Chondrocyte (in vitro differentiated cells): Measurements from ENCODE around the gene VPS13D. TPM values are rescaled to one million over a fixed set of nuclear protein-coding genes. Genes with fewer than 3 reads are reported as not detected.
"Not testable (repeated sequence)": the region's sequence is repeated elsewhere in the genome, so short reads cannot be mapped to it uniquely, and the experiment has no call there.

Source experiments
- DNase-seq: peaks from one replicate; pipeline ENCODE4 v3.0.0; 2021; ENCODE audit warnings: mixed read lengths, low spot score
- H3K27ac Mint-ChIP-seq: one replicate; pipeline ENCODE4 v1.8.0; 2021; ENCODE audit warnings: mild to moderate bottlenecking, moderate library complexity, mixed read lengths; ENCODE audit not compliant: unreplicated experiment
- H3K27me3 Mint-ChIP-seq: 2 replicates; pipeline ENCODE4 v1.8.0; 2021; ENCODE audit warnings: low read depth, mixed read lengths
- H3K36me3 Mint-ChIP-seq: 2 replicates; pipeline ENCODE4 v1.8.0; 2021; ENCODE audit warnings: low read depth, mixed read lengths
- H3K4me1 Mint-ChIP-seq: 2 replicates; pipeline ENCODE4 v1.8.0; 2021; ENCODE audit warnings: low read depth, mild to moderate bottlenecking, mixed read lengths
- H3K4me3 Mint-ChIP-seq: one replicate; pipeline ENCODE4 v1.8.0; 2021; ENCODE audit warnings: mild to moderate bottlenecking, moderate library complexity, mixed read lengths; ENCODE audit not compliant: unreplicated experiment
- H3K9me3 Mint-ChIP-seq: 2 replicates; pipeline ENCODE4 v1.8.0; 2021; ENCODE audit warnings: low read depth, mixed read lengths
- total RNA-seq: library from RNA; stranded (reverse); gene quantifications from 3 replicates; pipeline ENCODE4 v1.2.1, GENCODE V29; 2021
- TF ChIP-seq, protein P1 (sequence below): fragments of 200-600 bp; sonication (generic); IDR thresholded peaks from 2 replicates; pipeline ENCODE4 v1.5.0; 2021; ENCODE audit warnings: antibody characterized with exemption, mild to moderate bottlenecking, moderate library complexity

Gene VPS13D
- total RNA-seq, 1 donor from 2014 or later, result 40.0 TPM

DNA sequence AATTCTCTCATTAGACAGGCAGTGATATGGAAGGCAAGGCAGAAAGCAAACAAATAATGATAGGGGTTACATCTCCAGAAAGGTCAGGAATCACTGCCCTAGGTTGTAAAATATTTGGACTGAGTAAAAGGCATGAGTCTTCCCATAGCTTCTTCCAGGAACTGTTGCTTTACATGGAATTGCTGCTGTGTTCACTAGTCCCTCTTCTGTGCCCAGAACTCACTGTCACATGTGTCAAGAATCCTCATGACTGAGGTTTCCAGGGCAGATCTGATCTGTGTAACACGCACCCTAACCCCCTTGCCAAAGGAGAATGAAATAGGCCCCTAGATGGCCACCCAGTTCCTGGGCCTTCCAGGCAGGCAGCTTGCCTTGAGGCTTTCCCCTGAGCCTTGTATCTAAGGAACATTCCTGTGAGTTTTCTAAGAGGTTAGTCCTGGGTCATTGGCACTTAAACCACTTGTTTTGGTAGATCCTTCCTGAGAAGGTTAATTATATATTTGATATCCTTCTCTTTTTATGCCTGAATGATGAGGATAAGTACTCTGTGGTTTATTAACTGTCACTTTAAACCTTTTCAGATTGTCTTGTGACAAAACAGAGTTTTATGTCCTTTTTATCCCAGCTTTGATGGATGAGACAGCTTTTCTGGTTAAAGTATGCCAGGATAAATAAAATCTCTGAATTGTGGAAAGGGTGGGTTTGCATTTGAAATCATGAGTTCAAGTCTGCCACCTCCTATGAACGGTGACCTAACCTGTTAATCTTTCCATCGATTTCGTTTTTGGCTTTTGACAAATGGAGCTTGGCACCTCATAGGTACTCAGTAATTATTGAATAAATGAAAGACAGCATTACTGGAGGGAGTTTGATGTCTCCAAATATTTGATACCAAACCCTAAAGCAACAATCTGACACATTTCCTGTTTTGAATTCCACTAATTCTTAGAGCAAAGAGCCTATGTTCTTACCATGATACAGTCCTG lies 224.9 kb downstream of the VPS13D start:
- H3K9me3 Mint-ChIP-seq, result no peaks in the 10 kb centered on the region
- H3K27me3 Mint-ChIP-seq, result no peaks in the 10 kb centered on the region
- H3K4me1 Mint-ChIP-seq, result peaks cover 85% of the 10 kb centered on the region
- TF ChIP-seq, protein P1, sequence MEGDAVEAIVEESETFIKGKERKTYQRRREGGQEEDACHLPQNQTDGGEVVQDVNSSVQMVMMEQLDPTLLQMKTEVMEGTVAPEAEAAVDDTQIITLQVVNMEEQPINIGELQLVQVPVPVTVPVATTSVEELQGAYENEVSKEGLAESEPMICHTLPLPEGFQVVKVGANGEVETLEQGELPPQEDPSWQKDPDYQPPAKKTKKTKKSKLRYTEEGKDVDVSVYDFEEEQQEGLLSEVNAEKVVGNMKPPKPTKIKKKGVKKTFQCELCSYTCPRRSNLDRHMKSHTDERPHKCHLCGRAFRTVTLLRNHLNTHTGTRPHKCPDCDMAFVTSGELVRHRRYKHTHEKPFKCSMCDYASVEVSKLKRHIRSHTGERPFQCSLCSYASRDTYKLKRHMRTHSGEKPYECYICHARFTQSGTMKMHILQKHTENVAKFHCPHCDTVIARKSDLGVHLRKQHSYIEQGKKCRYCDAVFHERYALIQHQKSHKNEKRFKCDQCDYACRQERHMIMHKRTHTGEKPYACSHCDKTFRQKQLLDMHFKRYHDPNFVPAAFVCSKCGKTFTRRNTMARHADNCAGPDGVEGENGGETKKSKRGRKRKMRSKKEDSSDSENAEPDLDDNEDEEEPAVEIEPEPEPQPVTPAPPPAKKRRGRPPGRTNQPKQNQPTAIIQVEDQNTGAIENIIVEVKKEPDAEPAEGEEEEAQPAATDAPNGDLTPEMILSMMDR, result no peak
- DNase-seq, result no peak
- no peak overlapping the region for H3K4me3 Mint-ChIP-seq
- H3K27ac Mint-ChIP-seq, result peak overlapping the region; percentile 89
- H3K36me3 Mint-ChIP-seq, result peaks cover 7% of the 10 kb centered on the region

DNA sequence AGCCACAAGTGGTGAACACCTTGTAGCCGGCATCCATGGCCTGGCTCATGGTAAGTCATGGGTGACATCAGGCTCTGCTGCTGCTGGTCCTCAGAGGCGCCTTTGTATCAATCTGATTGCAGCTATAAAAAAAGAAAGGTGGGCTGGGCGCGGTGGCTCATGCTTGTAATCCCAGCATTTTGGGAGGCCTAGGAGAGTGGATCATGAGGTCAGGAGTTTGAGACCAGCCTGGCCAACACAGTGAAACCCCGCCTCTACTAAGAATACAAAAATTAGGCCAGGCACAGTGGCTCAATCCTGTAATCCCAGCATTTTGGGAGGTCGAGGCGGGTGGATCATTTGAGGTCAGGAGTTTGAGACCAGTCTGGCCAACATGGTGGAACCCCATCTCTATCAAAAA lies 226.3 kb downstream of the VPS13D start:
- H3K36me3 Mint-ChIP-seq, DNase-seq, H3K27me3 Mint-ChIP-seq, H3K4me3 Mint-ChIP-seq, H3K27ac Mint-ChIP-seq, H3K9me3 Mint-ChIP-seq: not testable (repeated sequence)
- peaks cover 80% of the 10 kb centered on the region for H3K4me1 Mint-ChIP-seq

DNA sequence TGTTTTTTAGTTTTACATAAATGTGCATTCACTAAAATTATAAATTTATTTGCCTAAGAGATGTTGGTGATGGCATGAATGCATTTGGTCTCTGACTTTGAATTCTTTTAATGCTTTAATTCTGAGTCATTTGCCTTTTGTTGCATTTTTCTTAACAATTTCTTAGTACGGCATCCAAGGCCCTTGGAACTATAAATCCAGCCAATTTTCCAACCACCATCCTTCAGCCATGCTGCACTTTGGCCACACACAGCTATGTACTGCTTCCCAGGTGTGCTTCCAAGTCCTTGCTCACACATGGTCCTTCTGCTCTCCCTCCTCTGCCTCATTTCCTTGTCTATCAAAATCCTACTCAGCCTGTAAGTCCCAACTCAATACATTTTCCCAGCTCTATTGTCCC lies 227.1 kb downstream of the VPS13D start:
- H3K4me1 Mint-ChIP-seq, result peaks cover 80% of the 10 kb centered on the region
- H3K9me3 Mint-ChIP-seq, result no peaks in the 10 kb centered on the region
- H3K4me3 Mint-ChIP-seq, result no peak overlapping the region
- H3K36me3 Mint-ChIP-seq, result peaks cover 8% of the 10 kb centered on the region
- peak overlapping the region; percentile 87 for H3K27ac Mint-ChIP-seq
- no peaks in the 10 kb centered on the region for H3K27me3 Mint-ChIP-seq
- DNase-seq, result no peak
- TF ChIP-seq, protein P1, result no peak

DNA sequence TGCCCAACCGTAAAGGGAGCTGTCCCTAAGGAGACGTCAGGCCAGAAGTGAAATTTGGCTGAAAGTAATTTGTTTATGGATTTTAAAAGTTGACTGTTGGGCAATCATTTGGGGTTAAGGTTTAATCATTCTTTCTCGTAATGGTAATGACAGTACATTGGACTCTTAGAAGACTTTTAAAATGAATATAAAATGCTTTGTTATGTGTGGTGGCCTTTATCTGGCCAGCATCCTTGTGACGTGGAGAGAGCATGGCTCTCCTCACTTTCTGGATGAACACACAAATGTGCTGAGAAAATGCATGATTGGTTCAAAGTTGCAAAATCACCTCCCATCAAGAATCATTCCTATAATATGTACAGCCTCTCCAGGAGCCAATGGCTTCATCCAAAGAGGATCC lies 227.9 kb downstream of the VPS13D start:
- Mint-ChIP-seq H3K4me1 (peaks cover 82% of the 10 kb centered on the region), H3K9me3 (no peaks in the 10 kb centered on the region), H3K27ac (no peak overlapping the region), H3K4me3 (no peak overlapping the region), H3K36me3 (peaks cover 8% of the 10 kb centered on the region), H3K27me3 (no peaks in the 10 kb centered on the region)
- TF ChIP-seq, protein P1, result no peak
- no peak for DNase-seq

DNA sequence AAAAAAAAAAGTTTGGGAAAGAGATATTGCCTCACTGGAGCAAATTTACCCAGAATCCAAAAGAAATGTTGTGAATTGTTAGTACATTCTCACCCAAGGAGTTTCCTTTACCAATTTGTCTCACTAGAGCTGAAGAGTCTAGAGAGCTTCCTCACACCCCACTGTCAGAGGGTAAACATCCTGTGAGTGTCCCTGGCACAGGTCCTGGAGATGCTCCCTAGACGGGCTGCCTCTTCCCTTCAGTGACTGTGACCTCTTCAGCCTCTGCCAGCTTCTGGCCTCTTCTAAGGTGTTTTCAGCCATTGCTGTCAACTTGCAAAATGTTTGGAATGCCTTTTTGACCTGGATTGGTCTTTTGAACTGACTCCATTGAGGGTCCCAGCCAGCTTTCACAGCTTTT lies 228.7 kb downstream of the VPS13D start:
- TF ChIP-seq, protein P1, result no peak
- no peaks in the 10 kb centered on the region for H3K9me3 Mint-ChIP-seq
- peaks cover 82% of the 10 kb centered on the region for H3K4me1 Mint-ChIP-seq
- no peak overlapping the region for H3K27ac Mint-ChIP-seq
- no peaks in the 10 kb centered on the region for H3K27me3 Mint-ChIP-seq
- no peak overlapping the region for H3K4me3 Mint-ChIP-seq
- DNase-seq, result no peak
- H3K36me3 Mint-ChIP-seq, result peaks cover 12% of the 10 kb centered on the region

DNA sequence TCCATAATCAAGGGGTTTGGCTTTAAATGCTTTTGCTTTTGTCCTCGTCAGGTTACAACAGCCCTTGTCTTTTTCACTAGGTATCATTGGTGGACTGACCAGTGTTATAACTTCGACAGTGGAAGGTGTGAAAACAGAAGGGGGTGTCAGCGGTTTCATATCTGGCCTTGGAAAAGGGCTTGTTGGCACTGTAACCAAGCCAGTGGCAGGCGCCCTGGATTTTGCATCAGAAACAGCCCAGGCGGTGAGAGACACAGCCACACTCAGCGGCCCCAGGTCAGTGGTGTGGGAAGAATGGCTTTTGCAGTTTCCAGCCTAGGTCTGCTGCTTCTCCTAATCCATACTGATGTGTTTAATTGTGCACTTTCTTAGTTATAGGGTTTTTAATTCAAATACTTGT lies 230.3 kb downstream of the VPS13D start:
- Mint-ChIP-seq H3K4me1 (peaks cover 82% of the 10 kb centered on the region), H3K4me3 (no peak overlapping the region)
- TF ChIP-seq, protein P1, result no peak

More for the DNA sequence above, 230.3 kb downstream of the VPS13D start:
- peaks cover 12% of the 10 kb centered on the region for H3K36me3 Mint-ChIP-seq
- no peaks in the 10 kb centered on the region for H3K9me3 Mint-ChIP-seq
- no peaks in the 10 kb centered on the region for H3K27me3 Mint-ChIP-seq
- H3K27ac Mint-ChIP-seq, result no peak overlapping the region
- DNase-seq, result no peak
